HG03378 (cell line): ENCODE data around the gene TMEM144.

Source experiments
- ATAC-seq: cut with Tn5 transposase; IDR thresholded peaks from one replicate; pipeline ENCODE4 v1.9.1; 2021; ENCODE audit warnings: mild to moderate bottlenecking, moderate library complexity; ENCODE audit not compliant: unreplicated experiment

The TMEM144 gene

GRCh38 chr4:158292156-158292555 is 81.9 kb downstream of the TMEM144 start:
- no peak for ATAC-seq

- no peak for ATAC-seq
Measured at GRCh38 chr4:158295053-158295452, 84.8 kb downstream of the TMEM144 start.

GRCh38 chr4:158297866-158298265 is 87.6 kb downstream of the TMEM144 start:
- ATAC-seq: no peak

- no peak for ATAC-seq
Measured at GRCh38 chr4:158299459-158300007, 89.2 kb downstream of the TMEM144 start.

GRCh38 chr4:158300012-158300411 is 89.7 kb downstream of the TMEM144 start:
- ATAC-seq: no peak

- ATAC-seq: no peak
Measured at GRCh38 chr4:158302076-158302866, 92.0 kb downstream of the TMEM144 start.

GRCh38 chr4:158304694-158305093 is 94.4 kb downstream of the TMEM144 start:
- ATAC-seq: no peak
